HS-27A (cell line): ENCODE results near the gene STX1B.
"Not testable (repeated sequence)": the region's sequence is repeated elsewhere in the genome, so short reads cannot be mapped to it uniquely, and the experiment has no call there.

Experiments
- DNase-seq: peaks from one replicate; pipeline ENCODE4 v3.0.0-alpha.2; 2012; ENCODE audit warnings: low read depth, missing footprints

STX1B gene

GRCh38 chr16:31013292-31013691, 2.9 kb upstream of the STX1B start:
- DNase-seq = not testable (repeated sequence)

GRCh38 chr16:31011815-31012214, 1.4 kb upstream of the STX1B start:
- DNase-seq = not testable (repeated sequence)

- no peak for DNase-seq
Measured at GRCh38 chr16:31009894-31010584, 399 bp downstream of the STX1B start.

GRCh38 chr16:31009120-31009519, 1.3 kb downstream of the STX1B start:
- no peak for DNase-seq

GRCh38 chr16:31008551-31008950, 1.9 kb downstream of the STX1B start:
- no peak for DNase-seq

GRCh38 chr16:31008149-31008548, 2.3 kb downstream of the STX1B start:
- DNase-seq = no peak

- no peak for DNase-seq
Measured at GRCh38 chr16:31007684-31008083, 2.8 kb downstream of the STX1B start.

GRCh38 chr16:31006589-31006988, 3.8 kb downstream of the STX1B start:
- no peak for DNase-seq

- no peak for DNase-seq
Measured at GRCh38 chr16:31006086-31006385, 4.4 kb downstream of the STX1B start.

GRCh38 chr16:31005350-31006085, 4.9 kb downstream of the STX1B start:
- DNase-seq = no peak

- DNase-seq = no peak
Measured at GRCh38 chr16:31004658-31005057, 5.8 kb downstream of the STX1B start.

- no peak for DNase-seq
Measured at GRCh38 chr16:31003744-31004143, 6.7 kb downstream of the STX1B start.

- no peak for DNase-seq
Measured at GRCh38 chr16:31002862-31003341, 7.5 kb downstream of the STX1B start.

GRCh38 chr16:31002250-31002700, 8.2 kb downstream of the STX1B start:
- DNase-seq = no peak

- no peak for DNase-seq
Measured at GRCh38 chr16:31001507-31002249, 8.8 kb downstream of the STX1B start.

- DNase-seq = no peak
Measured at GRCh38 chr16:31000671-31001382, 9.6 kb downstream of the STX1B start.

- no peak for DNase-seq
Measured at GRCh38 chr16:30998852-30999761, 11.3 kb downstream of the STX1B start.

GRCh38 chr16:30997725-30998711, 12.4 kb downstream of the STX1B start:
- peak; percentile 76 for DNase-seq

- DNase-seq = peak; percentile 34
Measured at GRCh38 chr16:30996985-30997724, 13.3 kb downstream of the STX1B start.
